ENCODE data around the gene BRME1.

BRME1 gene

DNA sequence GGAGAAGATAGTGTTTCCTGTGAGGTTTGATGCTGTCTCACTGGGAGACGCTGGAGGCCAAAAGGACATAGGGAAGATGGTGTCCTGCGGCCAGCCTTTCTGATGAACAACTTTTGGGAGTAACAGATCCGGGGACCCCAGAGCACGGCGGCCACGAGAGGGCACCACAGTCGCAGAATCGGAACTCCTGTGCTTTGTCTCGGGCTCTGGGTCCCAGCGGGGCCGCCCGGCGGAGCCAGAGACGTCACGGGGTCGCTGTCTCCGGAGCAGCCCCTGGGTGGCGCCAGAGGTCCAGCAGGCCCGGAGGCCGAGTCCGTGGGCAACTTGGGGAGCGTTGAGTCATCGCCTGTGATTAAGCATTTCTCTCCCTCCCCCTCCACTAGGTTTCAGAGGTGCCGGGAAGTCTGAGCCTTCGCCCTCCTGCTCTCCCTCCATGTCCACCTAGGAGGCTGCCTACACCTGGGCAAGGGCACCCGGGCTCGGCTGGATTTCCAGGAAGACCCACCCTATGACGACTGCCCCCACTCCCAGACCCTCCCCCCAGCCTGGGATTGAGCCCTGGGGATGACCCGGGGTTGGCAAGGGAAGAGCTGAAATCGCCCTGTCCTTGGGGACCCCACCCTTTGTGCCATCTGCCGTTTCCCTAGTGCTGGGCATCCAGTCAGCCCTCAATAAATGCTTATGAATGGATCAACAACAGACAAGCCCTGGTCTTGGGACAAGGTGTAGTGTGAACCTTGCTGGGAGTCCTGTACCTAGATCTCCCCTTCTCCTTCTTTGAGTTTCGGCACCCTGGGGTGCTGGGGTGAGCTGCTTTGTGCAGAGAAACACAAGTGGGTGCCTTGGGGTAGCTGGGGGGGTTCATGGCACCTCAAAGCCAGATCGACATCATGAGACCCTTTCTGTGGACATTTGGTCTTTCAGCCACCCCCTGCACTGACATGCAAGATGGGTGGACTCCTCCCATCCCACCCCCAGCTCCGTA lies 25.6 kb downstream of the BRME1 start:
- Histone ChIP-seq H3K4me1 (ENCODE audit: control insufficient read depth, insufficient read depth, low read length, poor library complexity, severe bottlenecking) (peaks cover 16% of the 10 kb centered on the region), H3K4me3 (ENCODE audit: extremely low read depth, insufficient read depth, low read length, poor library complexity, severe bottlenecking) (peak overlapping the region; percentile 11), H3K36me3 (ENCODE audit: control insufficient read depth, insufficient read depth, low read length) (no peaks in the 10 kb centered on the region), H3K9me3 (ENCODE audit: control insufficient read depth, low read length) (no peaks in the 10 kb centered on the region), H3K27ac (ENCODE audit: low read depth, low read length, severe bottlenecking) (peak overlapping the region; percentile 73)
- WGBS, 2 experiments (ENCODE audit: insufficient coverage in 2 of 2), result 6 to 8% methylated on average over 29 to 31 of the region's 34 CpGs

DNA sequence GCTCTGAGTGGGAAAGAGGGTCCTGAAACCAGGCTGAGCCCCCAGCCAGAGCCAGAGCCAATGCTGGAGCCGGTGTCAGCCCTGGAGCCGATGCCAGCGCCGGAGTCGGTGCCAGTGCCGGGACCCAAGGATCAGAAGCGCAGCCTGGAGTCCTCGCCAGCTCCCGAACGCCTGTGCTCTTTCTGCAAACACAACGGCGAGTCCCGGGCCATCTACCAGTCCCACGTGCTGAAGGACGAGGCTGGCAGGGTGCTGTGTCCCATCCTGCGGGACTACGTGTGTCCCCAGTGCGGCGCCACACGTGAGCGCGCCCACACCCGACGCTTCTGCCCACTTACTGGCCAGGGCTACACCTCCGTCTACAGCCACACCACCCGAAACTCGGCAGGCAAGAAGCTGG lies 28.6 kb downstream of the BRME1 start:
- Histone ChIP-seq H3K4me3 (ENCODE audit: extremely low read depth, insufficient read depth, low read length, poor library complexity, severe bottlenecking) (no peak overlapping the region), H3K27ac (ENCODE audit: low read depth, low read length, severe bottlenecking) (no peak overlapping the region), H3K4me1 (ENCODE audit: control insufficient read depth, insufficient read depth, low read length, poor library complexity, severe bottlenecking) (peaks cover 22% of the 10 kb centered on the region), H3K36me3 (ENCODE audit: control insufficient read depth, insufficient read depth, low read length) (no peaks in the 10 kb centered on the region), H3K9me3 (ENCODE audit: control insufficient read depth, low read length) (no peaks in the 10 kb centered on the region)
- WGBS, 2 experiments (ENCODE audit: insufficient coverage in 2 of 2), result 88 to 91% methylated on average over 18 to 27 of the region's 27 CpGs

DNA sequence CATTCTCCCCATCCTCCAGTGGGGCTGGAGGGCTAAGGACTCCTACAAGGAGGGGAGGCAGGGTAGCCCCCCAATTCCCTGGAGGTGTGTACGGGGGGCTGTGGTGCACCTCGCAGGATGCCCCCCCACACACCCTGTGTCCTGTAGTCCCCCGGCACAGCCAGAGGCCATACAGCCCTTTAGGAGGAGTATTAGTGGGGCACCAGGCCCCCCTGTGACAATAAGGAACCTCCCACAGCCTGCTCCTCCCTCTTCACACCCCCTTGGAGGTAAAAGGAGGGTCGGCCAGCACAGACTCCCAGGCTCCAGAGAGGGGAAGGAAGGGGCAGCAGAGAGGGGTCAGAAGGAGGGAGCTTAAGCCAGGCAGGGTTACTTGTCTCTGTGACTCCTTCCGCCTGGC lies 29.1 kb downstream of the BRME1 start, which contains the start of gene NANOS3:
Gene NANOS3 (plus strand): TSS at position 301 of the 400 bp plus-strand sequence. CDS start 115 bp downstream, outside the sequence.
- H3K9me3 ChIP-seq (ENCODE audit: control insufficient read depth, low read length), result no peaks in the 10 kb centered on the region
- H3K36me3 ChIP-seq (ENCODE audit: control insufficient read depth, insufficient read depth, low read length), result no peaks in the 10 kb centered on the region
- no peak within 1 kb of the TSS for H3K4me3 ChIP-seq (ENCODE audit: extremely low read depth, insufficient read depth, low read length, poor library complexity, severe bottlenecking)
- no peak within 1 kb of the TSS for H3K27ac ChIP-seq (ENCODE audit: low read depth, low read length, severe bottlenecking)
- peaks cover 22% of the 10 kb centered on the region for H3K4me1 ChIP-seq (ENCODE audit: control insufficient read depth, insufficient read depth, low read length, poor library complexity, severe bottlenecking)
- WGBS, 2 experiments (ENCODE audit: insufficient coverage in 2 of 2), result 43 to 55% methylated on average over 2 to 3 of the region's 5 CpGs

DNA sequence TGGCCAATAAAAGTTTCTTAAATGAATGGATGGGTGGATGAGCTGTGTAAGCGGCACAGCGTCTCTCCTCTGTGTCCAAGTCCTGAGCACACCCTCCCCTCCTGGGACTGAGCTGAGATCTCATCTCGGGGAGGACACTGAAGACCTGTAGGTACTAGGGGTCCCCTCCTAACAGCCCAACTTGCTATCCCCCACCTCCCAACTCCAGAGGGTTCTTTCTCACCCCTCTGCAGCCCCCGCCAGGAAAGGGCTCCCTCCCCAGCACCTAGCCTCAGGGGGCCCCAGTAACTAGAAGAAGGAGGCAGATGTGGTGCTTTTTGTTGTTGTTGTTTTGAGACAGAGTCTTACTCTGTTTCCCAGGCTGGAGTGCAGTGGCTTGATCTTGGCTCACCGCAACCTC lies 30.1 kb downstream of the BRME1 start:
- Histone ChIP-seq H3K36me3 (ENCODE audit: control insufficient read depth, insufficient read depth, low read length) (no peaks in the 10 kb centered on the region), H3K27ac (ENCODE audit: low read depth, low read length, severe bottlenecking) (no peak overlapping the region)
- WGBS, 2 experiments (ENCODE audit: insufficient coverage in 2 of 2), result 83 to 90% methylated on average over 1 to 2 of the region's 5 CpGs

DNA sequence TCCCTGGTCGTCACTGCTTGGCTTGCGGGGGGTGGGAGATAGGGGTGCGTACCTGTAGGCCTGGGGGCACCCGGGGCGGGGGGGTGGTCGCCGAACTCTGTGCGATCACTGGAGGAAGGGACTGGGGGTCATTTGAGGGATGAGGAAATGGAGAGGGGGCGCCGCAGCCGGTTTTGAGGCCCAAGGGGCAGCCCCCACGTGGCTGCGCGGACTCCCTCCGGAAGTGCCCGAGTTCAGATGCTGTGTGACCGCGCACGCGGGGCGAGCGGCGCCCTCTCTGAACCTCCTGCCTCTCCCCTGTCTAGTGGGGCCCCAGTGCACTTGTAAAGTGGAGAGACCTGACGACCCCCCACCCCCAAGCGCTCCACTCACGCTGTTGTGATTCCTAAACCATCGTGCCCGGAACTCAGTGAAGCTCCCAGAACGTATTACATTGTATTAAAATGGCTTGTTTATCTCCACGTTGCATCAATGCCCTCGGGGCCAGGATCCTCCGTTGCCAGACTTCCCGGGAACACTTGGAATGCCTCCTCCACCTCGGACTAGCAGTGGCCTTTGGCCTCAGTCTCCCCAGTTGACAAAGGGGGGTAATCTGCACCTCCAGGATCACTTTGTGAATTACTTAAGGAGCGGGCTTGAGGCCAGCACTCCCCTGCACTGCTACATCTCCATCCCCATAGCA lies 31.9 kb downstream of the BRME1 start:
- H3K27ac ChIP-seq (ENCODE audit: low read depth, low read length, severe bottlenecking), result no peak overlapping the region
- H3K36me3 ChIP-seq (ENCODE audit: control insufficient read depth, insufficient read depth, low read length), result peaks cover 2% of the 10 kb centered on the region
- H3K4me3 ChIP-seq (ENCODE audit: extremely low read depth, insufficient read depth, low read length, poor library complexity, severe bottlenecking), result no peak overlapping the region
- 65 to 70% methylated on average over 21 to 25 of the region's 35 CpGs for WGBS, 2 experiments (ENCODE audit: insufficient coverage in 2 of 2)
- no peaks in the 10 kb centered on the region for H3K9me3 ChIP-seq (ENCODE audit: control insufficient read depth, low read length)
- H3K4me1 ChIP-seq (ENCODE audit: control insufficient read depth, insufficient read depth, low read length, poor library complexity, severe bottlenecking), result peaks cover 16% of the 10 kb centered on the region

More for the DNA sequence above, 30.1 kb downstream of the BRME1 start:
- peaks cover 21% of the 10 kb centered on the region for H3K4me1 ChIP-seq (ENCODE audit: control insufficient read depth, insufficient read depth, low read length, poor library complexity, severe bottlenecking)
- H3K4me3 ChIP-seq (ENCODE audit: extremely low read depth, insufficient read depth, low read length, poor library complexity, severe bottlenecking), result no peak overlapping the region
- no peaks in the 10 kb centered on the region for H3K9me3 ChIP-seq (ENCODE audit: control insufficient read depth, low read length)

DNA sequence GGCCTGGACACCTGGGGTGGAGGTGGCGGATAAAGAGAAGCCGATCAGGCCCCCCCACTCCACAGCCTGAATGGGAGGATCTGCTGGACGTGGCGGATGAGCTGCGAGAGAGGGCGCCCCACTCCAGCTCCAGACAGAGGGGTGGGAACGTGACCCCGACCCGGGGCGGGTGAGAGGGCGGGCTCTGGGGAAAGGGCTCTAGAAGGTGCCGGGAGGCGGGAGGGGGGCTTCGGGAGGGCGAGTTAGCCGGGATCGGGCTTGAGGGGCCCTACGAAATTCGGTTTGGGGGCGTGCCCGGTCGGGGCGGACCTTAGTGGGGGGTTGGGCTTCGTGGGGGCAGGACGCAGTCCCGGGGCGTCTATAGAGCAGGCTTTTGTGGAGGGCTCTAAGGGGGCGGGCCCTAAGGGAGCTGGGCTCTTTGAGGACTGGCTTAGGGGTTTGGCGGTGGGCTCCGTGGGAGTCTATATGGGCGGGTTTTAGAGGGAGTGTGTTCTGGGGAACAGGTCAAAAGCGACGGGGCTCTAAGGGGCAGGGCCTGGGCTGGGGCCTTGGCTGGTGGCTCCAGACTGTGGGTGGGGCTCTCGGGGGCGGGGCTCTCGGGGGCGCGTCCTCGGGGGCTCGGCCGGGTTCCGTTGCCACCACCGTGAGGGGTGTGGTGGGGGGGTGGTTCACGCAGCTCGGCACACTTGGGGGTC lies 33.1 kb downstream of the BRME1 start:
- WGBS, 2 experiments (ENCODE audit: insufficient coverage in 2 of 2), result 1 to 7% methylated on average over 18 to 29 of the region's 45 CpGs

DNA sequence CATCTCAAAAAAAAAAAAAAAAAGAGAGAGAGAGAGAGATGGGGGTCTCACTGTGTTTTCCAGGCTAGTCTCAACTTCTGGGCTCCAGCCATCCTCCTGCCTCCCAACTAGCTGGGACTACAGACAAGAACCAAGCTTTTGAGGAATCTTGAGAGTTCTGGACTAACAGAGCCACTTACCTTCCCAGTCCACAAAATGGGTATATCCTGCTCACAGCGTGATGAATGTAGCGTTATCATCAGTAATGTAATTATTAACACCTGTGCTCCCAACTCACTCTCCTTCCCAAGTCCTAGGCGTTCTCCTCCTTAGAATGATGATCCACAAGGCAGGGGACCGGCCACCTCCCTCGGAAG lies 33.6 kb downstream of the BRME1 start:
- WGBS, 2 experiments (ENCODE audit: insufficient coverage in 2 of 2), result 47% methylated on average over 4 of the region's 5 CpGs; no CpG with 5 or more reads in 1 of the 2 experiments
- Histone ChIP-seq H3K4me1 (ENCODE audit: control insufficient read depth, insufficient read depth, low read length, poor library complexity, severe bottlenecking) (peaks cover 16% of the 10 kb centered on the region), H3K27ac (ENCODE audit: low read depth, low read length, severe bottlenecking) (no peak overlapping the region), H3K36me3 (ENCODE audit: control insufficient read depth, insufficient read depth, low read length) (peaks cover 2% of the 10 kb centered on the region), H3K9me3 (ENCODE audit: control insufficient read depth, low read length) (no peaks in the 10 kb centered on the region), H3K4me3 (ENCODE audit: extremely low read depth, insufficient read depth, low read length, poor library complexity, severe bottlenecking) (peak overlapping the region; percentile 30)

More for the DNA sequence above, 33.1 kb downstream of the BRME1 start:
- no peak overlapping the region for H3K27ac ChIP-seq (ENCODE audit: low read depth, low read length, severe bottlenecking)
- peak overlapping the region; percentile 30 for H3K4me3 ChIP-seq (ENCODE audit: extremely low read depth, insufficient read depth, low read length, poor library complexity, severe bottlenecking)
- H3K9me3 ChIP-seq (ENCODE audit: control insufficient read depth, low read length), result no peaks in the 10 kb centered on the region
- peaks cover 2% of the 10 kb centered on the region for H3K36me3 ChIP-seq (ENCODE audit: control insufficient read depth, insufficient read depth, low read length)
- H3K4me1 ChIP-seq (ENCODE audit: control insufficient read depth, insufficient read depth, low read length, poor library complexity, severe bottlenecking), result peaks cover 16% of the 10 kb centered on the region

DNA sequence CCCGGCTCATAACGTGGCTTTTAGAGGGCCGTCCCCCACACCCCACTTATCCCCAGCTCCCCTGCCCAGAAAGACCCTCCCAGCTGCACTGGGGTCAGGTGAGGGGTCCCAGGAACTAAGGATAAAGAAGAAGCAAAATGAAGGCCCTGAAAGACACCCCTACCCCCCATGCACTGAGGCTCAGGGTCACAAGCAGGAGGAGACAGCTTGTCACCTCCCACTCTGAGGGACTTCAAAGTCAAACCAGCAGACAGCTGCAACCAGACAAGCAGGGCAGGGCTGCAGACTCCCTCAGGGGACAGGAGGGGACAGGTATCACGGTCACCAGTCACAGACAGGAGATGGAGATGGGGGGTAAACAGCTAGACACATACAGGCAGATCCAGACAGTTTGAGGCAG lies 35.0 kb downstream of the BRME1 start:
- 89 to 92% methylated on average over 2 to 3 of the region's 4 CpGs for WGBS, 2 experiments (ENCODE audit: insufficient coverage in 2 of 2)
- Histone ChIP-seq H3K36me3 (ENCODE audit: control insufficient read depth, insufficient read depth, low read length) (peaks cover 2% of the 10 kb centered on the region), H3K4me1 (ENCODE audit: control insufficient read depth, insufficient read depth, low read length, poor library complexity, severe bottlenecking) (peaks cover 22% of the 10 kb centered on the region)

DNA sequence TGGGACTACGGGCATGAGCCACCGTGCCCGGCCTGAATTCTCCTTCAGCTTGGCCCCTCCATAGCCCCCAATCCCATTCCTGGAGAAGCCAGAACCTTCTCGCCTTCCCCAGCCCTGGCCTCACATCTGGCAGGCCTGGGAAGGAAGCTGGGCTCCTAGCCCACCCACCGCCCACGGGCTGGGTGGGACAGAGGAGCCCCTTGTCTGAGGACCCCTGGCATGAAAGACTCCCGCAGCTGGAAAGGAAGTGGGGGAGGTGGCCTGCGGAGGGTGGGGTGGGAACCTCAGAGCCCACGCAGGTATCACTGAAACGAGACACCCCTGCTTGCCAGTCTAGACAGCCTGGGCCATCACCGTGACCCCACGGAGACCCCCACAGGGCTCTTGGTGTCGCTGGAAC lies 36.6 kb downstream of the BRME1 start:
- WGBS, 2 experiments (ENCODE audit: insufficient coverage in 2 of 2), result 83 to 84% methylated on average over 7 to 12 of the region's 13 CpGs
- Histone ChIP-seq H3K36me3 (ENCODE audit: control insufficient read depth, insufficient read depth, low read length) (peaks cover 2% of the 10 kb centered on the region), H3K9me3 (ENCODE audit: control insufficient read depth, low read length) (no peaks in the 10 kb centered on the region), H3K27ac (ENCODE audit: low read depth, low read length, severe bottlenecking) (no peak overlapping the region), H3K4me3 (ENCODE audit: extremely low read depth, insufficient read depth, low read length, poor library complexity, severe bottlenecking) (no peak overlapping the region), H3K4me1 (ENCODE audit: control insufficient read depth, insufficient read depth, low read length, poor library complexity, severe bottlenecking) (peaks cover 23% of the 10 kb centered on the region)

More for the DNA sequence above, 35.0 kb downstream of the BRME1 start:
- Histone ChIP-seq H3K4me3 (ENCODE audit: extremely low read depth, insufficient read depth, low read length, poor library complexity, severe bottlenecking) (no peak overlapping the region), H3K27ac (ENCODE audit: low read depth, low read length, severe bottlenecking) (no peak overlapping the region), H3K9me3 (ENCODE audit: control insufficient read depth, low read length) (no peaks in the 10 kb centered on the region)

DNA sequence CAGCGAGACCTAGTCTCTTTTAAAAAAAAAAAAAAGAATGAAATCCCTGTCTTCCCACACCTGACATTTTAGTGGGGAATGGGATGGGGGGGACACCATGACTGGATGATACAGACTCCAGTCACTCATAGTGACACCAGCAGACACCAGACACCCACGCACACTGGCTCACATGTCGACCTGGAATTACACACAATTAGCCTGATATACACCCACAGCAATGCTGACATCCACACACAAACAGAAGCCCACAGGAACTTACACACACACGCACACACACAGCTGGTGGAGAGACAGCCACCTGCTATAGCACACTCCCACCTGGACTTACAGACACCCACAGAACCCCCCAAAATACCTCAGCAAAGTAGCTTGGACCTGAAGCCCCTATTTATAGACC lies 37.3 kb downstream of the BRME1 start:
- WGBS, 2 experiments (ENCODE audit: insufficient coverage in 2 of 2), result 83 to 86% methylated on average over 1 to 3 of the region's 4 CpGs
- peaks cover 2% of the 10 kb centered on the region for H3K36me3 ChIP-seq (ENCODE audit: control insufficient read depth, insufficient read depth, low read length)
- H3K27ac ChIP-seq (ENCODE audit: low read depth, low read length, severe bottlenecking), result no peak overlapping the region
- H3K4me3 ChIP-seq (ENCODE audit: extremely low read depth, insufficient read depth, low read length, poor library complexity, severe bottlenecking), result no peak overlapping the region
- no peaks in the 10 kb centered on the region for H3K9me3 ChIP-seq (ENCODE audit: control insufficient read depth, low read length)
- H3K4me1 ChIP-seq (ENCODE audit: control insufficient read depth, insufficient read depth, low read length, poor library complexity, severe bottlenecking), result peaks cover 19% of the 10 kb centered on the region

Data from mesodermal cell (in vitro differentiated cells).